Lower lobe of right lung (tissue), 2 donors: ENCODE data around the gene EXPH5. TPM values are rescaled to one million over a fixed set of nuclear protein-coding genes. Genes with fewer than 3 reads are reported as not detected.
"Not testable (repeated sequence)": the region's sequence is repeated elsewhere in the genome, so short reads cannot be mapped to it uniquely, and the experiment has no call there.

Experiments used
- ATAC-seq, 2 donors: fragments of 200-7000 bp; cut with Tn5 transposase; one replicate each; pipeline ENCODE4 v1.9.1; 2020 to 2022; ENCODE audit warnings: mild to moderate bottlenecking in 2 of 2, moderate library complexity in 2 of 2
- DNase-seq: peaks from one replicate; pipeline ENCODE4 v3.0.0-alpha.2; 2020
- H3K27ac ChIP-seq: fragments of 200-600 bp; one replicate; pipeline ENCODE4 v1.8.0; 2022
- H3K27me3 ChIP-seq: fragments of 200-600 bp; one replicate; pipeline ENCODE4 v1.8.0; 2022; ENCODE audit warnings: low read depth
- H3K36me3 ChIP-seq: fragments of 200-600 bp; one replicate; pipeline ENCODE4 v1.8.0; 2022; ENCODE audit warnings: mild to moderate bottlenecking
- H3K4me1 ChIP-seq: fragments of 200-600 bp; one replicate; pipeline ENCODE4 v1.8.0; 2022
- H3K4me3 ChIP-seq: fragments of 200-600 bp; one replicate; pipeline ENCODE4 v1.8.0; 2022; ENCODE audit warnings: mild to moderate bottlenecking
- H3K9me3 ChIP-seq: fragments of 200-600 bp; one replicate; pipeline ENCODE4 v1.8.0; 2022
- CTCF ChIP-seq: fragments of 200-600 bp; IDR thresholded peaks from one replicate; pipeline ENCODE4 v1.8.0; 2022; ENCODE audit warnings: antibody characterized with exemption, mild to moderate bottlenecking
- intact Hi-C: fragments of 100-400 bp; cut with DNase I; formaldehyde crosslinking; loops from one replicate; pipeline ENCODE4 v1.11.0; 2022
- total RNA-seq: library from RNA; stranded (reverse); fragmentation: NEBNext Ultra II Directional; extraction: Animal tissue kit (Norgen Biotek cat#: 25700); gene quantifications from one replicate; pipeline ENCODE4 v1.2.1, GENCODE V29; 2021
- donor health status: DM: no; HTN: yes; CAD: no; lungs with severe emphysema.

The EXPH5 gene
- total RNA-seq, 1 donor from 2014 or later = 34.9 TPM

GRCh38 chr11:108614086-108614485 is 20.5 kb upstream of the EXPH5 start:
- DNase-seq = no peak
- intact Hi-C loops = no loop called here
- H3K9me3 ChIP-seq = no peaks in the 10 kb centered on the region
- no peak overlapping the region for H3K4me3 ChIP-seq
- H3K36me3 ChIP-seq = no peaks in the 10 kb centered on the region
- H3K27ac ChIP-seq = no peak overlapping the region
- no peak for TF ChIP-seq CTCF
- H3K4me1 ChIP-seq = no peaks in the 10 kb centered on the region
- no peak for ATAC-seq
- H3K27me3 ChIP-seq = no peaks in the 10 kb centered on the region

GRCh38 chr11:108609682-108610081 is 16.1 kb upstream of the EXPH5 start:
- no peaks in the 10 kb centered on the region for H3K36me3 ChIP-seq
- ATAC-seq (no peak), DNase-seq (no peak)
- intact Hi-C loops = no loop called here
- H3K27me3 ChIP-seq = no peaks in the 10 kb centered on the region
- no peak overlapping the region for H3K4me3 ChIP-seq
- no peaks in the 10 kb centered on the region for H3K9me3 ChIP-seq
- TF ChIP-seq CTCF = no peak
- no peaks in the 10 kb centered on the region for H3K4me1 ChIP-seq
- no peak overlapping the region for H3K27ac ChIP-seq

GRCh38 chr11:108608548-108608947 is 15.0 kb upstream of the EXPH5 start:
- no peak overlapping the region for H3K4me3 ChIP-seq
- intact Hi-C loops = no loop called here
- H3K27ac ChIP-seq = no peak overlapping the region
- TF ChIP-seq CTCF = no peak
- H3K36me3 ChIP-seq = no peaks in the 10 kb centered on the region
- H3K9me3 ChIP-seq = no peaks in the 10 kb centered on the region
- DNase-seq (no peak), ATAC-seq (no peak)
- no peaks in the 10 kb centered on the region for H3K4me1 ChIP-seq
- no peaks in the 10 kb centered on the region for H3K27me3 ChIP-seq

GRCh38 chr11:108606495-108607160 is 13.1 kb upstream of the EXPH5 start:
- no peak for TF ChIP-seq CTCF
- no peaks in the 10 kb centered on the region for H3K36me3 ChIP-seq
- no peak overlapping the region for H3K27ac ChIP-seq
- DNase-seq (no peak), ATAC-seq (no peak)
- no peak overlapping the region for H3K4me3 ChIP-seq
- H3K27me3 ChIP-seq = no peaks in the 10 kb centered on the region
- H3K4me1 ChIP-seq = no peaks in the 10 kb centered on the region
- H3K9me3 ChIP-seq = no peaks in the 10 kb centered on the region
- intact Hi-C loops = no loop called here

- intact Hi-C loops = no loop called here
- H3K4me1 ChIP-seq = no peaks in the 10 kb centered on the region
- H3K4me3 ChIP-seq = no peak overlapping the region
- TF ChIP-seq CTCF = no peak
- no peaks in the 10 kb centered on the region for H3K36me3 ChIP-seq
- ATAC-seq = no peak
- no peaks in the 10 kb centered on the region for H3K27me3 ChIP-seq
- DNase-seq = no peak
- no peak overlapping the region for H3K27ac ChIP-seq
- H3K9me3 ChIP-seq = no peaks in the 10 kb centered on the region
Measured at GRCh38 chr11:108606070-108606469, 12.5 kb upstream of the EXPH5 start.

- H3K4me3 ChIP-seq, ATAC-seq, H3K27ac ChIP-seq, DNase-seq, H3K36me3 ChIP-seq, intact Hi-C loops, H3K4me1 ChIP-seq, H3K27me3 ChIP-seq, H3K9me3 ChIP-seq: not testable (repeated sequence)
Measured at GRCh38 chr11:108602818-108603217, 9.2 kb upstream of the EXPH5 start.
